A673 (cell line): ENCODE results near the gene EIF5.

Experiments used
- EZH2 ChIP-seq: fragments of 200-600 bp; sonication (generic); IDR thresholded peaks from 2 replicates; pipeline ENCODE4 v1.6.1; 2017; ENCODE audit warnings: borderline replicate concordance, low read depth, mild to moderate bottlenecking, mixed read lengths, antibody characterized with exemption, low read length; ENCODE audit not compliant: poor library complexity, severe bottlenecking
- TF ChIP-seq, protein P1 (sequence below): fragments of 300-800, 200-600 bp; sonication (generic); conservative IDR thresholded peaks from 2 replicates; pipeline ENCODE4 v1.5.1; 2017; ENCODE audit warnings: low read depth, mild to moderate bottlenecking, antibody characterized with exemption, low read length, moderate library complexity, mixed read lengths

DNA sequence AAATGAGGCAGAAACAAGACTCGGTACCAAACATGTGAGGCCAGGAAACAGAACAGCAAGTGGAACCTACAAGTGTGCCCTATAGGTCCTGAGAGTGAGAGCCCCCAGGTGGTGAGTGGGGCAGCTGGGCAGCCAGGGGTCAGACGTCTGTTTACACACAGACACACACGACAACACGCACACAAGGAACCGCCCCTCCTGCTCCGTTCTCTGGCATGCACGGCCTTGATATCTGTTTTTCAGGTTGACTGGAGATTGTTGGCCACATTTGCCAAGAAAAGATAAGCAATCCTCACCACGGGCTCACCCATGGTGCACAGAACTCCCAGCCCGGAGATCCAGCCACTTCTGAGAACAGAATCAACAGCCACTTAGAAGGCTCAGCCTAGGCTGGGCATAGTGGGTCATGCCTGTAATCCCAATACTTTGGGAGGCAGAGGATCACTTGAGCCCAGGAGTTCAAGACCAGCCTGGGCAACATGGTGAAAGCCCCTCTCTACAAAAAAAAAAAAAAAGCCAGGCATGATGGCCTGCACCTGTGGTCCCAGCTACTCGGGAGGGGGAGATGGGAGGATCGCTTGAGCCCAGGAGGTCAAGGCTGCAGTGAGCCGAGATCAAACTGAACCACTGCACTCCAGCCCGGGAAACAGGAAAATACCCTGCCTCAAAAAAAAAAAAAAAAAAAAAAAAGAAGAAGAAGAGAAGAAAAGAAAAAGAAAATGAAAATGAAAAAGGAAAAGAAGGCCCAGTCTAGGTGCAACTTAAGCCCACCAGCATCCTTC, 19.4 kb upstream of the EIF5 start:
- TF ChIP-seq, protein P1, sequence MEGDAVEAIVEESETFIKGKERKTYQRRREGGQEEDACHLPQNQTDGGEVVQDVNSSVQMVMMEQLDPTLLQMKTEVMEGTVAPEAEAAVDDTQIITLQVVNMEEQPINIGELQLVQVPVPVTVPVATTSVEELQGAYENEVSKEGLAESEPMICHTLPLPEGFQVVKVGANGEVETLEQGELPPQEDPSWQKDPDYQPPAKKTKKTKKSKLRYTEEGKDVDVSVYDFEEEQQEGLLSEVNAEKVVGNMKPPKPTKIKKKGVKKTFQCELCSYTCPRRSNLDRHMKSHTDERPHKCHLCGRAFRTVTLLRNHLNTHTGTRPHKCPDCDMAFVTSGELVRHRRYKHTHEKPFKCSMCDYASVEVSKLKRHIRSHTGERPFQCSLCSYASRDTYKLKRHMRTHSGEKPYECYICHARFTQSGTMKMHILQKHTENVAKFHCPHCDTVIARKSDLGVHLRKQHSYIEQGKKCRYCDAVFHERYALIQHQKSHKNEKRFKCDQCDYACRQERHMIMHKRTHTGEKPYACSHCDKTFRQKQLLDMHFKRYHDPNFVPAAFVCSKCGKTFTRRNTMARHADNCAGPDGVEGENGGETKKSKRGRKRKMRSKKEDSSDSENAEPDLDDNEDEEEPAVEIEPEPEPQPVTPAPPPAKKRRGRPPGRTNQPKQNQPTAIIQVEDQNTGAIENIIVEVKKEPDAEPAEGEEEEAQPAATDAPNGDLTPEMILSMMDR, result no peak
- no peak for TF ChIP-seq EZH2
